ENCODE results near the gene PODXL. TPM values are rescaled to one million over a fixed set of nuclear protein-coding genes. Genes with fewer than 3 reads are reported as not detected.
"Not testable (repeated sequence)": the region's sequence is repeated elsewhere in the genome, so short reads cannot be mapped to it uniquely, and the experiment has no call there.

PODXL gene
- total and polyA plus RNA-seq, 2 experiments from 2014 or later: 220 to 727 TPM

GRCh38 chr7:131515471-131515870 is 41.0 kb downstream of the PODXL start:
- DNase-seq (ENCODE audit: low spot score); H3K4me3 ChIP-seq; ATAC-seq; H3K9me2 ChIP-seq (ENCODE audit: insufficient read depth); H3K4me2 ChIP-seq; H3K4me3 Mint-ChIP-seq; H3K9me3 Mint-ChIP-seq; H3K27me3 ChIP-seq (ENCODE audit: insufficient read depth); H2AFZ ChIP-seq: not testable (repeated sequence)
- Histone ChIP-seq H3K4me1 (ENCODE audit: insufficient read depth) (peaks cover 58% of the 10 kb centered on the region), H3K79me2 (replicated peaks; ENCODE audit: insufficient read depth) (peaks cover 100% of the 10 kb centered on the region), H3K27ac (ENCODE audit: low read depth) (peak overlapping the region; percentile 96), H3F3A (replicated peaks; ENCODE audit: low read depth) (peaks cover 73% of the 10 kb centered on the region), H4K20me1 (replicated peaks; ENCODE audit: insufficient read depth) (peaks cover 91% of the 10 kb centered on the region), H3K36me3 (ENCODE audit: insufficient read depth) (peaks cover 25% of the 10 kb centered on the region)
- Mint-ChIP-seq H3K36me3 (ENCODE audit: low read depth) (peaks cover 69% of the 10 kb centered on the region), H3K27me3 (ENCODE audit: insufficient read depth, low read depth, poor library complexity) (peaks cover 27% of the 10 kb centered on the region), H3K4me1 (peaks cover 75% of the 10 kb centered on the region), H3K27ac (peak overlapping the region; percentile 69)
- peak; percentile 28; the same call in 1 of the 2 replicates for TF ChIP-seq POLR2AphosphoS5 (IDR thresholded peaks at IDR 0.05; ENCODE audit: low read depth)

- peak overlapping the region; percentile 96 for H3K27ac ChIP-seq (ENCODE audit: low read depth)
These were observed 43.0 kb downstream of the PODXL start for GRCh38 chr7:131513245-131514061.

More at GRCh38 chr7:131513245-131514061, 43.0 kb downstream of the PODXL start:
- no peak overlapping the region for H2AFZ ChIP-seq
- peaks cover 66% of the 10 kb centered on the region for H3K4me1 Mint-ChIP-seq
- H3K4me3 ChIP-seq: no peak overlapping the region
- H3F3A ChIP-seq (replicated peaks; ENCODE audit: low read depth): peaks cover 79% of the 10 kb centered on the region
- no peaks in the 10 kb centered on the region for H3K9me3 Mint-ChIP-seq
- no peaks in the 10 kb centered on the region for H3K27me3 ChIP-seq (ENCODE audit: insufficient read depth)
- H3K27me3 Mint-ChIP-seq (ENCODE audit: insufficient read depth, low read depth, poor library complexity): peaks cover 25% of the 10 kb centered on the region
- peaks cover 87% of the 10 kb centered on the region for H4K20me1 ChIP-seq (replicated peaks; ENCODE audit: insufficient read depth)
- peak overlapping the region; percentile 7; the same call in 1 of the 3 replicates for H3K4me3 Mint-ChIP-seq
- H3K36me3 ChIP-seq (ENCODE audit: insufficient read depth): peaks cover 44% of the 10 kb centered on the region
- peaks cover 98% of the 10 kb centered on the region for H3K79me2 ChIP-seq (replicated peaks; ENCODE audit: insufficient read depth)
- H3K4me2 ChIP-seq: peak overlapping the region; percentile 60
- H3K4me1 ChIP-seq (ENCODE audit: insufficient read depth): peaks cover 40% of the 10 kb centered on the region
- DNase-seq (ENCODE audit: low spot score) (peak; percentile 93), ATAC-seq (peak; percentile 80)
- peak overlapping the region; percentile 99 for H3K27ac Mint-ChIP-seq
- peaks cover 72% of the 10 kb centered on the region for H3K36me3 Mint-ChIP-seq (ENCODE audit: low read depth)
- TF ChIP-seq CREB1 (CRISPR knock-in tag; IDR thresholded peaks at IDR 0.05; ENCODE audit: low read depth) (peak; percentile 81), ZNF114 (CRISPR knock-in tag; IDR thresholded peaks at IDR 0.05) (no peak), POLR2AphosphoS5 (IDR thresholded peaks at IDR 0.05; ENCODE audit: low read depth) (no peak), NANOG (IDR thresholded peaks at IDR 0.05; ENCODE audit: borderline replicate concordance) (no peak)
- TF ChIP-seq, protein P1, sequence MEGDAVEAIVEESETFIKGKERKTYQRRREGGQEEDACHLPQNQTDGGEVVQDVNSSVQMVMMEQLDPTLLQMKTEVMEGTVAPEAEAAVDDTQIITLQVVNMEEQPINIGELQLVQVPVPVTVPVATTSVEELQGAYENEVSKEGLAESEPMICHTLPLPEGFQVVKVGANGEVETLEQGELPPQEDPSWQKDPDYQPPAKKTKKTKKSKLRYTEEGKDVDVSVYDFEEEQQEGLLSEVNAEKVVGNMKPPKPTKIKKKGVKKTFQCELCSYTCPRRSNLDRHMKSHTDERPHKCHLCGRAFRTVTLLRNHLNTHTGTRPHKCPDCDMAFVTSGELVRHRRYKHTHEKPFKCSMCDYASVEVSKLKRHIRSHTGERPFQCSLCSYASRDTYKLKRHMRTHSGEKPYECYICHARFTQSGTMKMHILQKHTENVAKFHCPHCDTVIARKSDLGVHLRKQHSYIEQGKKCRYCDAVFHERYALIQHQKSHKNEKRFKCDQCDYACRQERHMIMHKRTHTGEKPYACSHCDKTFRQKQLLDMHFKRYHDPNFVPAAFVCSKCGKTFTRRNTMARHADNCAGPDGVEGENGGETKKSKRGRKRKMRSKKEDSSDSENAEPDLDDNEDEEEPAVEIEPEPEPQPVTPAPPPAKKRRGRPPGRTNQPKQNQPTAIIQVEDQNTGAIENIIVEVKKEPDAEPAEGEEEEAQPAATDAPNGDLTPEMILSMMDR (conservative IDR thresholded peaks at IDR 0.05; ENCODE audit: low read depth in 2 of 2): peak; percentile 92 to 99
- H3K9me2 ChIP-seq (ENCODE audit: insufficient read depth): no peaks in the 10 kb centered on the region
